Retinal pigment epithelial cell (primary cell): ENCODE data around the gene SCGN.

Experiments
- DNase-seq: peaks from one replicate; pipeline ENCODE4 v3.0.0-alpha.2; 2010; ENCODE audit warnings: low read depth
- H3K4me3 ChIP-seq: 2 replicates; pipeline ENCODE4 v1.5.1; 2011; ENCODE audit warnings: mild to moderate bottlenecking, low read length, control low read depth, moderate library complexity
- TF ChIP-seq, protein P1 (sequence below): conservative IDR thresholded peaks from 2 replicates; pipeline ENCODE4 v1.5.1; 2011; ENCODE audit warnings: low read depth, low read length, control low read depth, inconsistent platforms

The SCGN gene

DNA sequence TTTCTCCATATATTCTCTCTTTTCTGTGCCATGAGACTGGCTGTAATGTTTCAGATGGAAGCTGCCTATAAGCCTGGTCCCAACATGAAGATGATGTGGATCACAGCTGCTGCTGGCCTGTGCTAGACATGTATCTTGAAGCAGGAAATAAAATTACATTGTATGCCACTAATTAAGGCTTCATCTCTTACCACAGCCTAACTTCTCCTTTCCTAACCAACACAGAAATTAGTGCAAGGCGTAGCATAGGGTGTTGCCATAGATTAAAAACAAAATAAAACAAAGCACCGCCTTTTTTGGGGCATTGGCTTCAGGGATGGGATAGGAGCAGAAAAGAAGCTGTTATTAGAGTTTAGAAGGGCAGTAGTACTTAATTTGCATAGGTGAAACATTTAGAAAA lies 97.8 kb downstream of the SCGN start:
- TF ChIP-seq, protein P1, sequence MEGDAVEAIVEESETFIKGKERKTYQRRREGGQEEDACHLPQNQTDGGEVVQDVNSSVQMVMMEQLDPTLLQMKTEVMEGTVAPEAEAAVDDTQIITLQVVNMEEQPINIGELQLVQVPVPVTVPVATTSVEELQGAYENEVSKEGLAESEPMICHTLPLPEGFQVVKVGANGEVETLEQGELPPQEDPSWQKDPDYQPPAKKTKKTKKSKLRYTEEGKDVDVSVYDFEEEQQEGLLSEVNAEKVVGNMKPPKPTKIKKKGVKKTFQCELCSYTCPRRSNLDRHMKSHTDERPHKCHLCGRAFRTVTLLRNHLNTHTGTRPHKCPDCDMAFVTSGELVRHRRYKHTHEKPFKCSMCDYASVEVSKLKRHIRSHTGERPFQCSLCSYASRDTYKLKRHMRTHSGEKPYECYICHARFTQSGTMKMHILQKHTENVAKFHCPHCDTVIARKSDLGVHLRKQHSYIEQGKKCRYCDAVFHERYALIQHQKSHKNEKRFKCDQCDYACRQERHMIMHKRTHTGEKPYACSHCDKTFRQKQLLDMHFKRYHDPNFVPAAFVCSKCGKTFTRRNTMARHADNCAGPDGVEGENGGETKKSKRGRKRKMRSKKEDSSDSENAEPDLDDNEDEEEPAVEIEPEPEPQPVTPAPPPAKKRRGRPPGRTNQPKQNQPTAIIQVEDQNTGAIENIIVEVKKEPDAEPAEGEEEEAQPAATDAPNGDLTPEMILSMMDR = no peak
- DNase-seq = no peak
- no peak overlapping the region for H3K4me3 ChIP-seq

DNA sequence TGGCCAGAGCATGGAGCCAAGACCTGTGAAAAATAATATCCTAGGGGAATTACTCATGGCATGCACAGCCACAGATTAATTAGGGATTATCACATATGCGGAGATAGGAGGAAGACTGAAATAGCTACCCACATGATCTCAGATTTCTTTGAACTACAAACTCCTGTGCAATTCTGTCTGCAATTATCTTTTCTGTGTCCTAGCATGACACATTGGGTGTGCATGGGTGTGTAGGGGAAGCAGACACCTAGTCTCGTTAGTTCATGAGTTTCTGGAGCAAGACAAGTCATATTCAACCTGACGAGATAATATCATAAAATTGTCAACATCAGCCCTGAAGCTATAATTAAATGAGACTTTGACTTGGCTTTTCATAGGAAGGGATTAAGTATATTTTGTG lies 98.9 kb downstream of the SCGN start:
- DNase-seq = no peak
- TF ChIP-seq, protein P1 = no peak
- H3K4me3 ChIP-seq = no peak overlapping the region
